Measurements from ENCODE around the gene TMC6.

GRCh38 chr17:78114831-78115723 lies 13.5 kb downstream of the TMC6 start:
- TF ChIP-seq CTCF (IDR thresholded peaks at IDR 0.05) (no peak), POLR2AphosphoS5 (IDR thresholded peaks at IDR 0.05; ENCODE audit: insufficient read depth in 1 of 2, low read depth in 1 of 2) (peak in 1 of 2 donors; percentile 24)

Data from vagina (tissue), 2 donors.